HCT116 (cell line): ENCODE data around the gene PLA2G2F. TPM values are rescaled to one million over a fixed set of nuclear protein-coding genes. Genes with fewer than 3 reads are reported as not detected.

ENCODE experiments used
- ATAC-seq: fragments of 200-7000 bp; cut with Tn5 transposase; 2 replicates; pipeline ENCODE4 v1.9.1; 2020; ENCODE audit warnings: mild to moderate bottlenecking, moderate library complexity
- BruUV-seq: library from RNA; stranded (reverse); fragments of 400-500 nt; replicated peaks from 2 replicates; lab custom pipeline; 2021; lab: Mats Ljungman, UMichigan
- CTCF ChIA-PET: fragments of 300-600 bp; sonication (Branson Sonifier 250); formaldehyde crosslinking; loops from one replicate; lab custom pipeline; 2021; ENCODE audit warnings: antibody characterized with exemption; lab: Charles Lee
- POLR2A ChIA-PET: fragments of 300-600, 350-600 bp; sonication (Branson Sonifier 250); formaldehyde crosslinking; loops from one replicate; lab custom pipeline; 2021; ENCODE audit warnings: antibody characterized with exemption; lab: Charles Lee
- RAD21 ChIA-PET, 2 experiments: fragments of 300-600 bp; sonication (Branson Sonifier 250); formaldehyde crosslinking; loops; one replicate each; lab custom pipeline; 2023; ENCODE audit warnings: low total read pairs in 2 of 2; ENCODE audit not compliant: uncharacterized antibody in 2 of 2, unreplicated experiment in 2 of 2, low non-redundant PET in 1 of 2; lab: Charles Lee
- DNase-seq: peaks from one replicate; pipeline ENCODE4 v3.0.0-alpha.2; 2010; ENCODE audit warnings: low read depth, low spot score
- H2AFZ ChIP-seq: fragments of 200-600 bp; shearing (Covaris generic), sonication (generic); 2 replicates; pipeline ENCODE4 v1.6.1; 2017; ENCODE audit warnings: low read depth, mixed run types, mixed read lengths, antibody characterized with exemption, low read length; ENCODE audit not compliant: poor library complexity, severe bottlenecking
- H3K27ac ChIP-seq: 2 replicates; pipeline ENCODE4 v1.5.1; 2012; ENCODE audit warnings: low read depth, low read length
- H3K27me3 ChIP-seq: fragments of 200-600 bp; sonication (generic); 2 replicates; pipeline ENCODE4 v1.6.1; 2016; ENCODE audit warnings: mixed run types, low read length, mixed read lengths; ENCODE audit not compliant: insufficient read depth
- H3K36me3 ChIP-seq, 2 experiments: fragments of 200-500 bp in 1 of 2; fragments of 200-600 bp in 1 of 2; sonication (Bioruptor generic) in 1 of 2; sonication (generic) in 1 of 2; 2 replicates each; pipeline versions ENCODE4 v1.5.1 to v1.6.1; 2014 to 2016; ENCODE audit warnings: low read length in 2 of 2, inconsistent platforms in 1 of 2, mixed read lengths in 1 of 2, mixed run types in 1 of 2; ENCODE audit not compliant: insufficient read depth in 2 of 2, control insufficient read depth in 1 of 2
- H3K4me1 ChIP-seq, 2 experiments: fragments of 200-600 bp in 1 of 2; sonication (generic) in 1 of 2; 2 replicates each; pipeline versions ENCODE4 v1.5.1 to v1.6.1; 2012 to 2017; ENCODE audit warnings: low read length in 2 of 2, inconsistent platforms in 1 of 2, mild to moderate bottlenecking in 1 of 2, mixed read lengths in 1 of 2, mixed run types in 1 of 2, moderate library complexity in 1 of 2; ENCODE audit not compliant: insufficient read depth in 2 of 2, control insufficient read depth in 1 of 2
- H3K4me2 ChIP-seq: fragments of 200-600 bp; sonication (generic); 2 replicates; pipeline ENCODE4 v1.6.1; 2017; ENCODE audit warnings: mixed run types, low read length, mixed read lengths
- H3K4me3 ChIP-seq, 2 experiments: fragments of 200-600 bp in 1 of 2; sonication (generic) in 1 of 2; replicated peaks in 1 of 2; 2 replicates each; pipeline ENCODE4 v1.5.1; 2011 to 2016; ENCODE audit warnings: low read length in 2 of 2, control low read depth in 1 of 2, low read depth in 1 of 2, mild to moderate bottlenecking in 1 of 2, mixed read lengths in 1 of 2, mixed run types in 1 of 2
- H3K79me2 ChIP-seq: fragments of 200-600 bp; sonication (generic); 2 replicates; pipeline ENCODE4 v1.6.1; 2017; ENCODE audit warnings: mild to moderate bottlenecking, mixed run types, low read length, moderate library complexity, mixed read lengths; ENCODE audit not compliant: insufficient read depth
- H3K9ac ChIP-seq: fragments of 200-600 bp; sonication (generic); 2 replicates; pipeline ENCODE4 v1.6.1; 2016; ENCODE audit warnings: low read length, mixed read lengths
- H3K9me2 ChIP-seq: fragments of 200-600 bp; sonication (generic), shearing (Covaris generic); 2 replicates; pipeline ENCODE4 v1.6.1; 2017; ENCODE audit warnings: mixed run types, mild to moderate bottlenecking, moderate library complexity; ENCODE audit not compliant: insufficient read depth
- H3K9me3 ChIP-seq, 2 experiments: fragments of 200-500 bp in 1 of 2; fragments of 200-600 bp in 1 of 2; sonication (Bioruptor generic) in 1 of 2; sonication (generic) in 1 of 2; 2 replicates each; pipeline ENCODE4 v1.6.1; 2014 to 2017; ENCODE audit warnings: low read length in 2 of 2, mixed read lengths in 2 of 2, inconsistent platforms in 1 of 2, low read depth in 1 of 2, mild to moderate bottlenecking in 1 of 2, mixed run types in 1 of 2, moderate library complexity in 1 of 2; ENCODE audit not compliant: control insufficient read depth in 1 of 2, insufficient read depth in 1 of 2
- H4K20me1 ChIP-seq: fragments of 200-600 bp; sonication (generic), shearing (Covaris generic); 2 replicates; pipeline ENCODE4 v1.6.1; 2017; ENCODE audit warnings: mixed run types, mild to moderate bottlenecking, moderate library complexity; ENCODE audit not compliant: insufficient read depth
- CEBPB ChIP-seq: IDR thresholded peaks from 2 replicates; pipeline ENCODE4 v1.6.1; 2012; ENCODE audit warnings: low read depth
- EGR1 ChIP-seq: IDR thresholded peaks from 2 replicates; pipeline ENCODE4 v1.6.1; 2012; ENCODE audit warnings: low read depth
- ELF1 ChIP-seq: IDR thresholded peaks from 2 replicates; pipeline ENCODE4 v1.6.1; 2012; ENCODE audit warnings: low read depth, borderline replicate concordance
- EZH2 ChIP-seq: fragments of 200-600 bp; sonication (generic); IDR thresholded peaks from 2 replicates; pipeline ENCODE4 v1.6.1; 2017; ENCODE audit warnings: antibody characterized with exemption, mixed run types
- EZH2phosphoT487 ChIP-seq: fragments of 200-600 bp; IDR thresholded peaks from 2 replicates; pipeline ENCODE4 v1.6.1; 2018; ENCODE audit warnings: antibody characterized with exemption, borderline replicate concordance
- FOSL1 ChIP-seq: IDR thresholded peaks from 2 replicates; pipeline ENCODE4 v1.6.1; 2012; ENCODE audit warnings: low read depth
- JUND ChIP-seq: IDR thresholded peaks from 2 replicates; pipeline ENCODE4 v1.6.1; 2012
- POLR2A ChIP-seq: IDR thresholded peaks from 2 replicates; pipeline ENCODE4 v1.7.0; 2011; ENCODE audit warnings: borderline replicate concordance; ENCODE audit not compliant: insufficient read depth, insufficient read length; ENCODE audit errors: extremely low read depth
- POLR2AphosphoS5 ChIP-seq: IDR thresholded peaks from 2 replicates; pipeline ENCODE4 v1.6.1; 2011; ENCODE audit warnings: mild to moderate bottlenecking, low read depth, low read length, moderate library complexity
- RAD21 ChIP-seq: IDR thresholded peaks from 2 replicates; pipeline ENCODE4 v1.6.1; 2012; ENCODE audit warnings: low read depth, mild to moderate bottlenecking
- SIN3A ChIP-seq: IDR thresholded peaks from 2 replicates; pipeline ENCODE4 v1.6.1; 2012; ENCODE audit warnings: low read depth
- SRF ChIP-seq: IDR thresholded peaks from 2 replicates; pipeline ENCODE4 v1.6.1; 2012; ENCODE audit warnings: low read depth
- TCF7L2 ChIP-seq: IDR thresholded peaks from 2 replicates; pipeline ENCODE4 v1.7.0; 2011; ENCODE audit warnings: borderline replicate concordance, inconsistent platforms; ENCODE audit not compliant: insufficient read depth, insufficient read length; ENCODE audit errors: extremely low read depth
- YY1 ChIP-seq: IDR thresholded peaks from 2 replicates; pipeline ENCODE4 v1.6.1; 2011; ENCODE audit warnings: low read length, low read depth, moderate library complexity, mild to moderate bottlenecking; ENCODE audit not compliant: insufficient replicate concordance; ENCODE audit errors: extremely low read depth
- ZFX ChIP-seq: fragments of 450-650 bp; IDR thresholded peaks from 2 replicates; pipeline ENCODE4 v1.6.1; 2017
- ZNF274 ChIP-seq: fragments of 200-500 bp; sonication (Bioruptor generic); IDR thresholded peaks from 2 replicates; pipeline ENCODE4 v1.6.1; 2014; ENCODE audit warnings: mild to moderate bottlenecking, low read depth, low read length, inconsistent platforms
- intact Hi-C: fragments of 100-400 bp; cut with micrococcal nuclease; formaldehyde crosslinking; loops from 2 replicates; pipeline ENCODE4 v1.10.0; 2022
- total RNA-seq: library from RNA; stranded (reverse); gene quantifications from one replicate; pipeline ENCODE4 v1.2.1, GENCODE V29; 2021; ENCODE audit not compliant: unreplicated experiment
- TF ChIP-seq, protein P1 (sequence below): IDR thresholded peaks from 2 replicates; pipeline ENCODE4 v1.6.1; 2011; ENCODE audit warnings: mild to moderate bottlenecking, low read length, moderate library complexity; ENCODE audit not compliant: insufficient replicate concordance; ENCODE audit errors: extremely low read depth
- TF ChIP-seq, protein P2 (sequence below): IDR thresholded peaks from 2 replicates; pipeline ENCODE4 v1.6.1; 2012
- TF ChIP-seq, protein P3 (sequence below), 3 experiments: fragments of 200-600 bp in 1 of 3; sonication (generic) in 1 of 3; IDR thresholded peaks in 2 of 3; conservative IDR thresholded peaks in 1 of 3; 2 replicates each; pipeline ENCODE4 v1.5.1; 2012 to 2017; ENCODE audit warnings: low read depth in 2 of 3, low read length in 2 of 3, antibody characterized with exemption in 1 of 3, borderline replicate concordance in 1 of 3, control low read depth in 1 of 3, mild to moderate bottlenecking in 1 of 3, mixed read lengths in 1 of 3, mixed run types in 1 of 3, moderate library complexity in 1 of 3; ENCODE audit not compliant: insufficient read depth in 1 of 3

PLA2G2F gene
- total RNA-seq, 1 experiment from 2014 or later, result 0.12 TPM

DNA sequence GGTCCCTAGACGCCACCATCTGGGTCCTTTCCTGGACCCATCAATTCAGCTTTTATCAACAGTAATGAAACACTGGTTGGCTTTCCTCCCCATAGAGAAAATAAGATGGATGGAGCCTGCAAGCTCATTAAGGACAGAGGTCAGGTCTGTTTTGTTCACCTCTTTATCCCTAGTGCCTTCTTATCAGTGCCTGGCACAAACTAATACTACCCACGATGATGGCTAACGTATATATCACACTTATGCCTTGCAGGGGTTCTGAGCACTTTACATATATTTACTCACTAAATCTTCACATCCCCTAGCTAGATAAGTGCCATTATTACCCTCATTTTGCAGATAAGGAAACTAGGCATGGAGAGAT, 41.7 kb downstream of the PLA2G2F start:
- no peak overlapping the region for H3K27ac ChIP-seq

DNA sequence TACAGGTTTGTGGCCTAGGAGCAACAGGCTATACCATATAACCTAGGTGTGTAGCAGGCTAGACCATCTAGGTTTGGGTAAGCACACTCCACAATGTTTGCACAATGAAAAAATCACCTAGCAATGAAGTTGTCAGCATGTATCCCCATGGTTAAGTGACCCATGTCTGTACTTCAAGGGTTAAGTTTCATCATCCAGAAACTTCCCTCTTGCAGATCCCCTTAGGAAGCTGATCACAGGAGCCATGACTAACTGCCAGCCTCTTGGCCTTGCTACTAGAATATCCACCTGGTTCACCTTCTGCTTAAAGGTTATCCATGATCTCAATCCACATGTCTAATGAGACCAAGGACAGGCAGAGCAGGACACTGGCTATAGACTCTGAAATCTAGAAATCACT, 43.3 kb downstream of the PLA2G2F start:
- no peaks in the 10 kb centered on the region for H3K9me3 ChIP-seq
- BruUV-seq, result no TSS peak
- H3K36me3 ChIP-seq, result no peaks in the 10 kb centered on the region
- ChIA-PET CTCF (no interaction called here), POLR2A (no interaction called here), RAD21 (no interaction called here)
- intact Hi-C loops, result no loop called here
- no peak overlapping the region for H2AFZ ChIP-seq
- H3K27ac ChIP-seq, result no peak overlapping the region
- H3K9me2 ChIP-seq, result no peaks in the 10 kb centered on the region
- ATAC-seq (no peak), DNase-seq (no peak)
- H3K4me3 ChIP-seq, result no peak overlapping the region
- no peak overlapping the region for H3K9ac ChIP-seq
- TF ChIP-seq EGR1 (no peak), CEBPB (no peak), SIN3A (no peak), ZNF274 (no peak), SRF (no peak), EZH2phosphoT487 (no peak), YY1 (no peak), FOSL1 (no peak), EZH2 (no peak), ZFX (no peak), POLR2AphosphoS5 (no peak), ELF1 (no peak), RAD21 (no peak), JUND (no peak), TCF7L2 (no peak), POLR2A (no peak)
- TF ChIP-seq, protein P1, sequence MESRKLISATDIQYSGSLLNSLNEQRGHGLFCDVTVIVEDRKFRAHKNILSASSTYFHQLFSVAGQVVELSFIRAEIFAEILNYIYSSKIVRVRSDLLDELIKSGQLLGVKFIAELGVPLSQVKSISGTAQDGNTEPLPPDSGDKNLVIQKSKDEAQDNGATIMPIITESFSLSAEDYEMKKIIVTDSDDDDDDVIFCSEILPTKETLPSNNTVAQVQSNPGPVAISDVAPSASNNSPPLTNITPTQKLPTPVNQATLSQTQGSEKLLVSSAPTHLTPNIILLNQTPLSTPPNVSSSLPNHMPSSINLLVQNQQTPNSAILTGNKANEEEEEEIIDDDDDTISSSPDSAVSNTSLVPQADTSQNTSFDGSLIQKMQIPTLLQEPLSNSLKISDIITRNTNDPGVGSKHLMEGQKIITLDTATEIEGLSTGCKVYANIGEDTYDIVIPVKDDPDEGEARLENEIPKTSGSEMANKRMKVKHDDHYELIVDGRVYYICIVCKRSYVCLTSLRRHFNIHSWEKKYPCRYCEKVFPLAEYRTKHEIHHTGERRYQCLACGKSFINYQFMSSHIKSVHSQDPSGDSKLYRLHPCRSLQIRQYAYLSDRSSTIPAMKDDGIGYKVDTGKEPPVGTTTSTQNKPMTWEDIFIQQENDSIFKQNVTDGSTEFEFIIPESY, result no peak
- TF ChIP-seq, protein P2, sequence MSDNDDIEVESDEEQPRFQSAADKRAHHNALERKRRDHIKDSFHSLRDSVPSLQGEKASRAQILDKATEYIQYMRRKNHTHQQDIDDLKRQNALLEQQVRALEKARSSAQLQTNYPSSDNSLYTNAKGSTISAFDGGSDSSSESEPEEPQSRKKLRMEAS, result no peak
- TF ChIP-seq, protein P3, sequence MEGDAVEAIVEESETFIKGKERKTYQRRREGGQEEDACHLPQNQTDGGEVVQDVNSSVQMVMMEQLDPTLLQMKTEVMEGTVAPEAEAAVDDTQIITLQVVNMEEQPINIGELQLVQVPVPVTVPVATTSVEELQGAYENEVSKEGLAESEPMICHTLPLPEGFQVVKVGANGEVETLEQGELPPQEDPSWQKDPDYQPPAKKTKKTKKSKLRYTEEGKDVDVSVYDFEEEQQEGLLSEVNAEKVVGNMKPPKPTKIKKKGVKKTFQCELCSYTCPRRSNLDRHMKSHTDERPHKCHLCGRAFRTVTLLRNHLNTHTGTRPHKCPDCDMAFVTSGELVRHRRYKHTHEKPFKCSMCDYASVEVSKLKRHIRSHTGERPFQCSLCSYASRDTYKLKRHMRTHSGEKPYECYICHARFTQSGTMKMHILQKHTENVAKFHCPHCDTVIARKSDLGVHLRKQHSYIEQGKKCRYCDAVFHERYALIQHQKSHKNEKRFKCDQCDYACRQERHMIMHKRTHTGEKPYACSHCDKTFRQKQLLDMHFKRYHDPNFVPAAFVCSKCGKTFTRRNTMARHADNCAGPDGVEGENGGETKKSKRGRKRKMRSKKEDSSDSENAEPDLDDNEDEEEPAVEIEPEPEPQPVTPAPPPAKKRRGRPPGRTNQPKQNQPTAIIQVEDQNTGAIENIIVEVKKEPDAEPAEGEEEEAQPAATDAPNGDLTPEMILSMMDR (IDR thresholded peaks at IDR 0.05 in 2 of 3, conservative IDR thresholded peaks at IDR 0.05 in 1 of 3; ENCODE audit: borderline replicate concordance in 1 of 3, insufficient read depth in 1 of 3, low read depth in 2 of 3, low read length in 2 of 3), result no peak
- H3K4me2 ChIP-seq, result no peak overlapping the region
- H3K4me1 ChIP-seq, result no peaks in the 10 kb centered on the region
- no peaks in the 10 kb centered on the region for H3K79me2 ChIP-seq
- no peaks in the 10 kb centered on the region for H3K27me3 ChIP-seq
- H4K20me1 ChIP-seq, result no peaks in the 10 kb centered on the region

More for the DNA sequence above, 41.7 kb downstream of the PLA2G2F start:
- BruUV-seq, result no TSS peak
- H3K79me2 ChIP-seq, result no peaks in the 10 kb centered on the region
- CTCF ChIA-PET, result no interaction called here
- H3K27me3 ChIP-seq, result no peaks in the 10 kb centered on the region
- no peaks in the 10 kb centered on the region for H3K9me3 ChIP-seq
- POLR2A ChIA-PET, result no interaction called here
- no peaks in the 10 kb centered on the region for H3K4me1 ChIP-seq
- H3K4me3 ChIP-seq, result no peak overlapping the region
- ATAC-seq, result no peak
- intact Hi-C loops, result no loop called here
- H3K9me2 ChIP-seq, result no peaks in the 10 kb centered on the region
- no peak for TF ChIP-seq YY1
- H2AFZ ChIP-seq, result no peak overlapping the region
- H3K4me2 ChIP-seq, result no peak overlapping the region
- DNase-seq, result no peak
- no peaks in the 10 kb centered on the region for H3K36me3 ChIP-seq
- H3K9ac ChIP-seq, result no peak overlapping the region
- RAD21 ChIA-PET, result no interaction called here
- H4K20me1 ChIP-seq, result no peaks in the 10 kb centered on the region
